Measurements from ENCODE around the gene CSPG4. TPM values are rescaled to one million over a fixed set of nuclear protein-coding genes. Genes with fewer than 3 reads are reported as not detected.
"Not testable (repeated sequence)": the region's sequence is repeated elsewhere in the genome, so short reads cannot be mapped to it uniquely, and the experiment has no call there.

CSPG4 gene
- total and polyA plus RNA-seq, 4 donors: 10.6 to 160 (median 66.0) TPM

GRCh38 chr15:75704263-75704615 is 8.4 kb downstream of the CSPG4 start:
- Histone ChIP-seq H3K27me3 (ENCODE audit: control insufficient read depth in 1 of 2, insufficient read depth in 2 of 2, low read length in 1 of 2) (no peaks in the 10 kb centered on the region), H3K4me1 (ENCODE audit: control insufficient read depth in 1 of 2, insufficient read depth in 2 of 2, low read length in 2 of 2) (peaks cover 3 to 5% of the 10 kb centered on the region in 2 donors), H3K36me3 (ENCODE audit: control insufficient read depth in 1 of 2, insufficient read depth in 2 of 2, low read length in 1 of 2) (no peaks in the 10 kb centered on the region), H3K4me3 (ENCODE audit: low read length in 2 of 2) (no peak overlapping the region), H3K27ac (ENCODE audit: low read depth in 1 of 2, low read length in 2 of 2) (peak overlapping the region; percentile 83 to 88), H3K9me3 (ENCODE audit: control insufficient read depth, low read length) (no peaks in the 10 kb centered on the region)
- ATAC-seq (ENCODE audit: low FRiP score) (peak; percentile 0), DNase-seq (no peak)
- WGBS, 2 donors: 6 to 9% methylated on average over 6 of the region's 6 CpGs
- intact Hi-C loops (cut with DNase I): no loop called here

- H3K27ac ChIP-seq (ENCODE audit: low read depth in 1 of 2, low read length in 2 of 2): peak overlapping the region; percentile 88 to 92
- H3K36me3 ChIP-seq (ENCODE audit: control insufficient read depth in 1 of 2, insufficient read depth in 2 of 2, low read length in 1 of 2); DNase-seq; intact Hi-C loops (cut with DNase I); H3K9me3 ChIP-seq (ENCODE audit: control insufficient read depth, low read length); H3K4me1 ChIP-seq (ENCODE audit: control insufficient read depth in 1 of 2, insufficient read depth in 2 of 2, low read length in 2 of 2); H3K27me3 ChIP-seq (ENCODE audit: control insufficient read depth in 1 of 2, insufficient read depth in 2 of 2, low read length in 1 of 2); H3K4me3 ChIP-seq (ENCODE audit: low read length in 2 of 2): not testable (repeated sequence)
- 2 to 13% methylated on average over 7 to 12 of the region's 18 CpGs for WGBS, 2 donors
- ATAC-seq (ENCODE audit: low FRiP score): peak; percentile 83
Observed at GRCh38 chr15:75703440-75704262, 9.0 kb downstream of the CSPG4 start.

GRCh38 chr15:75702436-75702835 is 10.2 kb downstream of the CSPG4 start:
- WGBS, 2 donors: 0 to 5% methylated on average over 5 to 6 of the region's 6 CpGs
- Histone ChIP-seq H3K9me3 (ENCODE audit: control insufficient read depth, low read length) (no peaks in the 10 kb centered on the region), H3K4me1 (ENCODE audit: control insufficient read depth in 1 of 2, insufficient read depth in 2 of 2, low read length in 2 of 2) (peaks cover 3% of the 10 kb centered on the region in 2 donors), H3K27ac (ENCODE audit: low read depth in 1 of 2, low read length in 2 of 2) (peak overlapping the region; percentile 62 to 97), H3K27me3 (ENCODE audit: control insufficient read depth in 1 of 2, insufficient read depth in 2 of 2, low read length in 1 of 2) (no peaks in the 10 kb centered on the region), H3K4me3 (ENCODE audit: low read length in 2 of 2) (no peak overlapping the region), H3K36me3 (ENCODE audit: control insufficient read depth in 1 of 2, insufficient read depth in 2 of 2, low read length in 1 of 2) (no peaks in the 10 kb centered on the region)
- DNase-seq: no peak
- intact Hi-C loops (cut with DNase I): no loop called here
- no peak for ATAC-seq (ENCODE audit: low FRiP score)

- intact Hi-C loops (cut with DNase I); H3K27me3 ChIP-seq (ENCODE audit: control insufficient read depth in 1 of 2, insufficient read depth in 2 of 2, low read length in 1 of 2); H3K4me1 ChIP-seq (ENCODE audit: control insufficient read depth in 1 of 2, insufficient read depth in 2 of 2, low read length in 2 of 2); DNase-seq; H3K4me3 ChIP-seq (ENCODE audit: low read length in 2 of 2); H3K9me3 ChIP-seq (ENCODE audit: control insufficient read depth, low read length); ATAC-seq (ENCODE audit: low FRiP score); H3K36me3 ChIP-seq (ENCODE audit: control insufficient read depth in 1 of 2, insufficient read depth in 2 of 2, low read length in 1 of 2): not testable (repeated sequence)
- peak overlapping the region; percentile 68 to 97 for H3K27ac ChIP-seq (ENCODE audit: low read depth in 1 of 2, low read length in 2 of 2)
- 15 to 17% methylated on average over 10 to 13 of the region's 13 CpGs for WGBS, 2 donors
Observed at GRCh38 chr15:75701071-75702003, 11.3 kb downstream of the CSPG4 start.

- H3K4me1 ChIP-seq (ENCODE audit: control insufficient read depth in 1 of 2, insufficient read depth in 2 of 2, low read length in 2 of 2); H3K4me3 ChIP-seq (ENCODE audit: low read length in 2 of 2); H3K36me3 ChIP-seq (ENCODE audit: control insufficient read depth in 1 of 2, insufficient read depth in 2 of 2, low read length in 1 of 2); intact Hi-C loops (cut with DNase I); H3K9me3 ChIP-seq (ENCODE audit: control insufficient read depth, low read length); H3K27me3 ChIP-seq (ENCODE audit: control insufficient read depth in 1 of 2, insufficient read depth in 2 of 2, low read length in 1 of 2): not testable (repeated sequence)
- peak overlapping the region in 1 of 2 donors; percentile 78 for H3K27ac ChIP-seq (ENCODE audit: low read depth in 1 of 2, low read length in 2 of 2)
- peak; percentile 13 for ATAC-seq (ENCODE audit: low FRiP score)
- 1 to 2% methylated on average over 11 to 16 of the region's 17 CpGs for WGBS, 2 donors
- DNase-seq: peak; percentile 91 to 94
Observed at GRCh38 chr15:75699961-75700874, 12.4 kb downstream of the CSPG4 start.

- peak overlapping the region; percentile 50 to 78 for H3K27ac ChIP-seq (ENCODE audit: low read depth in 1 of 2, low read length in 2 of 2)
- H3K36me3 ChIP-seq (ENCODE audit: control insufficient read depth in 1 of 2, insufficient read depth in 2 of 2, low read length in 1 of 2); H3K27me3 ChIP-seq (ENCODE audit: control insufficient read depth in 1 of 2, insufficient read depth in 2 of 2, low read length in 1 of 2); H3K4me1 ChIP-seq (ENCODE audit: control insufficient read depth in 1 of 2, insufficient read depth in 2 of 2, low read length in 2 of 2); ATAC-seq (ENCODE audit: low FRiP score); H3K9me3 ChIP-seq (ENCODE audit: control insufficient read depth, low read length); intact Hi-C loops (cut with DNase I); DNase-seq; H3K4me3 ChIP-seq (ENCODE audit: low read length in 2 of 2): not testable (repeated sequence)
- WGBS, 2 donors: 69 to 74% methylated on average over 5 to 7 of the region's 7 CpGs
Observed at GRCh38 chr15:75699517-75699916, 13.1 kb downstream of the CSPG4 start.

GRCh38 chr15:75697974-75698747 is 14.5 kb downstream of the CSPG4 start:
- peak overlapping the region; percentile 45 to 53 for H3K27ac ChIP-seq (ENCODE audit: low read depth in 1 of 2, low read length in 2 of 2)
- 34 to 49% methylated on average over 15 to 21 of the region's 21 CpGs for WGBS, 2 donors
- DNase-seq: peak in 1 of 2 donors; percentile 84
- H3K4me1 ChIP-seq (ENCODE audit: control insufficient read depth in 1 of 2, insufficient read depth in 2 of 2, low read length in 2 of 2); ATAC-seq (ENCODE audit: low FRiP score); intact Hi-C loops (cut with DNase I); H3K4me3 ChIP-seq (ENCODE audit: low read length in 2 of 2); H3K27me3 ChIP-seq (ENCODE audit: control insufficient read depth in 1 of 2, insufficient read depth in 2 of 2, low read length in 1 of 2); H3K36me3 ChIP-seq (ENCODE audit: control insufficient read depth in 1 of 2, insufficient read depth in 2 of 2, low read length in 1 of 2); H3K9me3 ChIP-seq (ENCODE audit: control insufficient read depth, low read length): not testable (repeated sequence)
